Upper lobe of left lung (tissue), 6 donors: ENCODE data around the gene UNC79. TPM values are rescaled to one million over a fixed set of nuclear protein-coding genes. Genes with fewer than 3 reads are reported as not detected.

Experiments used
- ATAC-seq, 2 donors: fragments of 200-7000 bp; cut with Tn5 transposase; one replicate each; pipeline ENCODE4 v1.9.1; 2022; ENCODE audit warnings: mild to moderate bottlenecking in 2 of 2, moderate library complexity in 2 of 2; ENCODE audit not compliant: low FRiP score in 2 of 2
- DNase-seq, 2 donors: peaks; one replicate each; pipeline ENCODE4 v3.0.0-alpha.2; 2019 to 2020
- H3K27ac ChIP-seq, 4 donors: fragments of 200-600 bp; sonication (generic); one replicate each; pipeline ENCODE4 v1.5.1; 2016 to 2019
- H3K27me3 ChIP-seq, 4 donors: fragments of 200-600 bp; sonication (generic); one replicate each; pipeline ENCODE4 v1.5.1; 2017 to 2019
- H3K36me3 ChIP-seq, 4 donors: fragments of 200-600 bp; sonication (generic); one replicate each; pipeline ENCODE4 v1.5.1; 2016 to 2019
- H3K4me1 ChIP-seq, 4 donors: fragments of 200-600 bp; sonication (generic); one replicate each; pipeline ENCODE4 v1.5.1; 2018 to 2019
- H3K4me3 ChIP-seq, 4 donors: fragments of 200-600 bp; sonication (generic); one replicate each; pipeline ENCODE4 v1.5.1; 2017 to 2019; ENCODE audit warnings: mild to moderate bottlenecking in 2 of 4, moderate library complexity in 1 of 4
- H3K9me3 ChIP-seq, 4 donors: fragments of 200-600 bp; sonication (generic); one replicate each; pipeline ENCODE4 v1.5.1; 2018 to 2019
- CTCF ChIP-seq, 6 experiments: fragments of 450-650 bp in 4 of 6; fragments of 200-600 bp in 2 of 6; sonication (generic) in 2 of 6; IDR thresholded peaks; one replicate each; pipeline ENCODE4 v1.5.1; 2016 to 2019; ENCODE audit warnings: antibody characterized with exemption in 6 of 6
- EP300 ChIP-seq, 4 donors: sonication (generic); formaldehyde crosslinking; IDR thresholded peaks; one replicate each; pipeline ENCODE4 v1.5.1; 2017; ENCODE audit warnings: antibody characterized with exemption in 4 of 4, control low read depth in 2 of 4
- POLR2A ChIP-seq, 4 donors: fragments of 450-650 bp; IDR thresholded peaks; one replicate each; pipeline ENCODE4 v1.5.1; 2016 to 2017; ENCODE audit warnings: antibody characterized with exemption in 4 of 4, mild to moderate bottlenecking in 2 of 4
- POLR2AphosphoS5 ChIP-seq, 2 donors: sonication (generic); formaldehyde crosslinking; IDR thresholded peaks; one replicate each; pipeline ENCODE4 v1.5.1; 2017; ENCODE audit warnings: antibody characterized with exemption in 2 of 2
- WGBS, 2 donors: methylation state at CpG; one replicate each; pipeline ENCODE4 v1.1.5; 2017 to 2018; 5-methylcytosine and 5-hydroxymethylcytosine counted together
- total RNA-seq, 6 donors: library from RNA; depleted of rRNA in 4 of 6; stranded (reverse); fragments of >200 nt in 4 of 6; gene quantifications; one replicate each; pipeline versions ENCODE4 v1.1.0 to v1.2.1, GENCODE V29; 2016 to 2021
- donor health status: DM: no; HTN: no; CAD: no; lungs with moderate emphysema.
- donor health status: DM: no; HTN: yes; CAD: no; lungs with severe emphysema.

Gene UNC79
- total RNA-seq, 6 donors from 2014 or later, result 0.09 to 1.0 (median 0.14) TPM

GRCh38 chr14:93700928-93701327 is 270.2 kb downstream of the UNC79 start:
- Histone ChIP-seq H3K9me3 (peaks cover 0 to 5% (median 0%) of the 10 kb centered on the region in 4 donors), H3K36me3 (no peaks in the 10 kb centered on the region), H3K27ac (no peak overlapping the region), H3K4me3 (no peak overlapping the region), H3K4me1 (no peaks in the 10 kb centered on the region), H3K27me3 (no peaks in the 10 kb centered on the region)
- TF ChIP-seq CTCF (IDR thresholded peaks at IDR 0.05), result no peak
- no peak for TF ChIP-seq POLR2AphosphoS5 (IDR thresholded peaks at IDR 0.05)
- TF ChIP-seq EP300 (IDR thresholded peaks at IDR 0.05), result no peak
- no peak for TF ChIP-seq POLR2A (IDR thresholded peaks at IDR 0.05)
- ATAC-seq (no peak), DNase-seq (no peak)

- no peaks in the 10 kb centered on the region for H3K4me1 ChIP-seq
- 90 to 91% methylated on average over 2 of the region's 2 CpGs for WGBS, 2 donors
- ATAC-seq (no peak), DNase-seq (no peak)
- peaks cover 0 to 5% (median 0%) of the 10 kb centered on the region in 4 donors for H3K9me3 ChIP-seq
- no peak overlapping the region for H3K27ac ChIP-seq
- H3K27me3 ChIP-seq, result no peaks in the 10 kb centered on the region
- no peaks in the 10 kb centered on the region for H3K36me3 ChIP-seq
- no peak for TF ChIP-seq CTCF (IDR thresholded peaks at IDR 0.05)
- no peak for TF ChIP-seq POLR2A (IDR thresholded peaks at IDR 0.05)
- TF ChIP-seq EP300 (IDR thresholded peaks at IDR 0.05), result no peak
- TF ChIP-seq POLR2AphosphoS5 (IDR thresholded peaks at IDR 0.05), result no peak
- no peak overlapping the region for H3K4me3 ChIP-seq
Measured at GRCh38 chr14:93701562-93701961, 270.8 kb downstream of the UNC79 start.

- Histone ChIP-seq H3K4me1 (no peaks in the 10 kb centered on the region), H3K36me3 (no peaks in the 10 kb centered on the region), H3K27me3 (no peaks in the 10 kb centered on the region), H3K9me3 (peaks cover 0 to 5% (median 0%) of the 10 kb centered on the region in 4 donors), H3K27ac (no peak overlapping the region), H3K4me3 (no peak overlapping the region)
- no peak for ATAC-seq
- TF ChIP-seq EP300 (IDR thresholded peaks at IDR 0.05) (no peak), CTCF (IDR thresholded peaks at IDR 0.05) (no peak), POLR2AphosphoS5 (IDR thresholded peaks at IDR 0.05) (no peak), POLR2A (IDR thresholded peaks at IDR 0.05) (no peak)
- 68 to 81% methylated on average over 6 of the region's 6 CpGs for WGBS, 2 donors
- DNase-seq, result no peak
Measured at GRCh38 chr14:93702946-93703345, 272.2 kb downstream of the UNC79 start.

- H3K4me3 ChIP-seq, result no peak overlapping the region
- ATAC-seq (no peak), DNase-seq (no peak)
- H3K27me3 ChIP-seq, result no peaks in the 10 kb centered on the region
- H3K36me3 ChIP-seq, result no peaks in the 10 kb centered on the region
- TF ChIP-seq POLR2A (IDR thresholded peaks at IDR 0.05) (no peak), EP300 (IDR thresholded peaks at IDR 0.05) (no peak), CTCF (IDR thresholded peaks at IDR 0.05) (no peak), POLR2AphosphoS5 (IDR thresholded peaks at IDR 0.05) (no peak)
- no peak overlapping the region for H3K27ac ChIP-seq
- H3K4me1 ChIP-seq, result no peaks in the 10 kb centered on the region
- WGBS, 2 donors, result 66 to 84% methylated on average over 6 of the region's 6 CpGs
- peaks cover 0 to 5% (median 0%) of the 10 kb centered on the region in 4 donors for H3K9me3 ChIP-seq
Measured at GRCh38 chr14:93703941-93704340, 273.2 kb downstream of the UNC79 start.

- ATAC-seq, result no peak
- Histone ChIP-seq H3K27ac (no peak overlapping the region), H3K36me3 (no peaks in the 10 kb centered on the region), H3K27me3 (no peaks in the 10 kb centered on the region), H3K4me3 (no peak overlapping the region), H3K9me3 (no peaks in the 10 kb centered on the region), H3K4me1 (no peaks in the 10 kb centered on the region)
- no peak for DNase-seq
- WGBS, 2 donors, result 88 to 92% methylated on average over 15 of the region's 15 CpGs
- TF ChIP-seq POLR2A (IDR thresholded peaks at IDR 0.05) (no peak), CTCF (IDR thresholded peaks at IDR 0.05) (no peak), POLR2AphosphoS5 (IDR thresholded peaks at IDR 0.05) (no peak), EP300 (IDR thresholded peaks at IDR 0.05) (no peak)
Measured at GRCh38 chr14:93705513-93706156, 274.9 kb downstream of the UNC79 start.
